ENCODE data around the gene ZBTB42. TPM values are rescaled to one million over a fixed set of nuclear protein-coding genes. Genes with fewer than 3 reads are reported as not detected.

The ZBTB42 gene
- total RNA-seq, 2 donors from 2014 or later = 10.6 to 21.8 TPM

GRCh38 chr14:104820669-104821228, 19.8 kb downstream of the ZBTB42 start:
- Histone ChIP-seq H3K36me3 (replicated peaks in 1 of 2; ENCODE audit: insufficient read depth in 1 of 2, low read depth in 2 of 2) (no peaks in the 10 kb centered on the region), H3K9me3 (no peaks in the 10 kb centered on the region), H3K27ac (no peak overlapping the region), H3K4me1 (peaks cover 16% of the 10 kb centered on the region), H3K4me3 (no peak overlapping the region), H3K27me3 (no peaks in the 10 kb centered on the region)
- DNase-seq = peak; percentile 41 to 74 (median 71)
- peak; percentile 22 for ATAC-seq
- intact Hi-C loops (cut with DNase I) = loop anchor here (5.0 kb wide), 1 partner anchor 48 kb away; no protein-coding TSS in a partner anchor
- WGBS, 2 donors = 25 to 37% methylated on average over 6 to 22 of the region's 22 CpGs
- TF ChIP-seq POLR2A (IDR thresholded peaks at IDR 0.05) = no peak
- TF ChIP-seq CTCF (IDR thresholded peaks at IDR 0.05) = peak in 6 of 7 experiments; percentile 10 to 71 (median 52)

GRCh38 chr14:104821229-104821945, 20.5 kb downstream of the ZBTB42 start:
- 77 to 90% methylated on average over 11 to 23 of the region's 23 CpGs for WGBS, 2 donors
- H3K9me3 ChIP-seq = no peaks in the 10 kb centered on the region
- no peak for TF ChIP-seq POLR2A (IDR thresholded peaks at IDR 0.05)
- no peak for TF ChIP-seq CTCF (IDR thresholded peaks at IDR 0.05)
- H3K36me3 ChIP-seq (replicated peaks in 1 of 2; ENCODE audit: insufficient read depth in 1 of 2, low read depth in 2 of 2) = no peaks in the 10 kb centered on the region
- no peak for ATAC-seq
- no peak for DNase-seq
- H3K27ac ChIP-seq = no peak overlapping the region
- intact Hi-C loops (cut with DNase I) = loop anchor here (5.0 kb wide), 1 partner anchor 49 kb away; no protein-coding TSS in a partner anchor
- H3K4me1 ChIP-seq = peaks cover 17% of the 10 kb centered on the region
- no peak overlapping the region for H3K4me3 ChIP-seq
- H3K27me3 ChIP-seq = no peaks in the 10 kb centered on the region

- intact Hi-C loops (cut with DNase I) = loop anchor here (5.0 kb wide), 1 partner anchor 50 kb away; no protein-coding TSS in a partner anchor
- 60 to 80% methylated on average over 7 to 27 of the region's 27 CpGs for WGBS, 2 donors
- Histone ChIP-seq H3K4me3 (no peak overlapping the region), H3K4me1 (peaks cover 13% of the 10 kb centered on the region), H3K36me3 (replicated peaks in 1 of 2; ENCODE audit: insufficient read depth in 1 of 2, low read depth in 2 of 2) (no peaks in the 10 kb centered on the region), H3K27me3 (no peaks in the 10 kb centered on the region), H3K9me3 (no peaks in the 10 kb centered on the region), H3K27ac (no peak overlapping the region)
- no peak for TF ChIP-seq CTCF (IDR thresholded peaks at IDR 0.05)
- no peak for TF ChIP-seq POLR2A (IDR thresholded peaks at IDR 0.05)
- DNase-seq (no peak), ATAC-seq (no peak)
These were observed 21.2 kb downstream of the ZBTB42 start for GRCh38 chr14:104821971-104822608.

- H3K4me1 ChIP-seq = peaks cover 17% of the 10 kb centered on the region
- TF ChIP-seq POLR2A (IDR thresholded peaks at IDR 0.05) (no peak), CTCF (IDR thresholded peaks at IDR 0.05) (no peak)
- 76 to 85% methylated on average over 12 to 22 of the region's 22 CpGs for WGBS, 2 donors
- no peaks in the 10 kb centered on the region for H3K27me3 ChIP-seq
- DNase-seq (no peak), ATAC-seq (no peak)
- H3K9me3 ChIP-seq = no peaks in the 10 kb centered on the region
- intact Hi-C loops (cut with DNase I) = loop anchor here (5.0 kb wide), 1 partner anchor 51 kb away; no protein-coding TSS in a partner anchor
- H3K36me3 ChIP-seq (replicated peaks in 1 of 2; ENCODE audit: insufficient read depth in 1 of 2, low read depth in 2 of 2) = no peaks in the 10 kb centered on the region
- no peak overlapping the region for H3K27ac ChIP-seq
- no peak overlapping the region for H3K4me3 ChIP-seq
These were observed 22.1 kb downstream of the ZBTB42 start for GRCh38 chr14:104822821-104823615.
